Endothelial cell of umbilical vein (primary cell): ENCODE data around the gene PILRA. TPM values are rescaled to one million over a fixed set of nuclear protein-coding genes. Genes with fewer than 3 reads are reported as not detected.

Experiments
- BruUV-seq: library from RNA; stranded (reverse); fragments of 400-500 nt; replicated peaks from 2 replicates; lab custom pipeline; 2021; lab: Mats Ljungman, UMichigan
- CTCF ChIA-PET: fragments of 300-600, 350-600 bp; sonication (Branson Sonifier 250); formaldehyde crosslinking; loops from one replicate; lab custom pipeline; 2021; ENCODE audit warnings: antibody characterized with exemption, inconsistent platforms; lab: Charles Lee
- POLR2A ChIA-PET: fragments of 300-600, 350-600 bp; sonication (Branson Sonifier 250); formaldehyde crosslinking; loops from one replicate; lab custom pipeline; 2021; ENCODE audit warnings: antibody characterized with exemption, inconsistent platforms; lab: Charles Lee
- DNase-seq: peaks from one replicate; pipeline ENCODE4 v3.0.0-alpha.2; 2011; ENCODE audit warnings: low read depth, low spot score
- FAIRE-seq: peaks from 2 replicates; lab custom pipeline; 2011; peaks lifted over from hg19 to GRCh38; lab: Jason Lieb, UNC
- H2AFZ ChIP-seq: 2 replicates; pipeline ENCODE4 v1.6.0; 2012; ENCODE audit warnings: low read depth, low read length, control low read depth, inconsistent platforms
- H3K27ac ChIP-seq: 2 replicates; pipeline ENCODE4 v1.5.1; 2011; ENCODE audit warnings: low read depth, mild to moderate bottlenecking, control low read depth, low read length, moderate library complexity; ENCODE audit not compliant: insufficient read depth
- H3K27me3 ChIP-seq, 2 experiments: 2 replicates each; pipeline versions ENCODE4 v1.6.0 to v1.6.1; 2011; ENCODE audit warnings: low read length in 2 of 2, mixed read lengths in 1 of 2; ENCODE audit not compliant: control insufficient read depth in 2 of 2, insufficient read depth in 2 of 2
- H3K36me3 ChIP-seq, 2 experiments: 2 replicates in 1 of 2; 3 replicates in 1 of 2; pipeline ENCODE4 v1.5.1; 2011; ENCODE audit warnings: low read length in 2 of 2, mild to moderate bottlenecking in 1 of 2, moderate library complexity in 1 of 2; ENCODE audit not compliant: control insufficient read depth in 2 of 2, insufficient read depth in 2 of 2; ENCODE audit errors: extremely low read depth in 1 of 2
- H3K4me1 ChIP-seq: 3 replicates; pipeline ENCODE4 v1.5.1; 2011; ENCODE audit warnings: mild to moderate bottlenecking, low read length; ENCODE audit not compliant: control insufficient read depth, insufficient read depth; ENCODE audit errors: extremely low read depth
- H3K4me2 ChIP-seq: 2 replicates; pipeline ENCODE4 v1.6.1; 2011; ENCODE audit warnings: low read length, control low read depth, mixed read lengths; ENCODE audit not compliant: insufficient read depth
- H3K4me3 ChIP-seq, 3 experiments: fragments of 200-600 bp in 1 of 3; sonication (generic), shearing (Covaris generic) in 1 of 3; replicated peaks in 1 of 3; 2 replicates each; pipeline ENCODE4 v1.5.1; 2011 to 2016; ENCODE audit warnings: control low read depth in 3 of 3, low read length in 3 of 3, mild to moderate bottlenecking in 2 of 3, inconsistent platforms in 1 of 3, low read depth in 1 of 3, moderate library complexity in 1 of 3; ENCODE audit not compliant: insufficient read depth in 1 of 3
- H3K79me2 ChIP-seq: 2 replicates; pipeline ENCODE4 v1.6.0; 2012; ENCODE audit warnings: low read length, inconsistent platforms; ENCODE audit not compliant: control insufficient read depth, insufficient read depth
- H3K9ac ChIP-seq: replicated peaks from 2 replicates; pipeline ENCODE3; 2011; ENCODE audit warnings: low read length, control low read depth; ENCODE audit not compliant: insufficient read depth; ENCODE audit errors: extremely low read depth
- H3K9me1 ChIP-seq: replicated peaks from 3 replicates; pipeline ENCODE4 v1.6.0; 2011; ENCODE audit warnings: mild to moderate bottlenecking, low read length; ENCODE audit not compliant: control insufficient read depth, insufficient read depth; ENCODE audit errors: extremely low read depth
- H3K9me3 ChIP-seq: replicated peaks from 2 replicates; pipeline ENCODE4 v1.5.1; 2012; ENCODE audit warnings: low read length, inconsistent platforms; ENCODE audit not compliant: control insufficient read depth, insufficient read depth
- H4K20me1 ChIP-seq: replicated peaks from 2 replicates; pipeline ENCODE3; 2011; ENCODE audit warnings: mild to moderate bottlenecking, low read length; ENCODE audit not compliant: control insufficient read depth, insufficient read depth; ENCODE audit errors: extremely low read depth
- CTCF ChIP-seq, 2 donors: IDR thresholded peaks; 1 replicate in 1 of 2; 2 replicates in 1 of 2; pipeline ENCODE4 v1.5.1; 2011; ENCODE audit warnings: low read length in 2 of 2, mild to moderate bottlenecking in 2 of 2, moderate library complexity in 2 of 2, control low read depth in 1 of 2, inconsistent platforms in 1 of 2, low read depth in 1 of 2; ENCODE audit not compliant: insufficient read depth in 1 of 2; ENCODE audit errors: extremely low read depth in 1 of 2
- EZH2 ChIP-seq: IDR thresholded peaks from 2 replicates; pipeline ENCODE4 v1.6.1; 2012; ENCODE audit warnings: borderline replicate concordance, low read depth, mild to moderate bottlenecking, moderate library complexity, low read length, inconsistent platforms; ENCODE audit not compliant: severe bottlenecking
- FOS ChIP-seq: IDR thresholded peaks from 2 replicates; pipeline ENCODE4 v1.6.1; 2011; ENCODE audit warnings: mild to moderate bottlenecking, low read length, moderate library complexity, borderline replicate concordance; ENCODE audit not compliant: insufficient read depth
- GATA2 ChIP-seq: IDR thresholded peaks from 2 replicates; pipeline ENCODE4 v1.7.0; 2011; ENCODE audit warnings: low read depth, mild to moderate bottlenecking, moderate library complexity, mixed read lengths, low read length; ENCODE audit not compliant: insufficient read length, insufficient read depth
- JUN ChIP-seq: IDR thresholded peaks from 2 replicates; pipeline ENCODE4 v1.6.1; 2011; ENCODE audit warnings: borderline replicate concordance, low read depth; ENCODE audit not compliant: insufficient read length, insufficient read depth
- MAX ChIP-seq: IDR thresholded peaks from 2 replicates; pipeline ENCODE4 v1.6.1; 2011; ENCODE audit not compliant: insufficient read depth, insufficient read length
- MYC ChIP-seq: IDR thresholded peaks from one replicate; pipeline ENCODE4 v1.6.1; 2011; ENCODE audit warnings: mild to moderate bottlenecking, low read depth, low read length
- POLR2A ChIP-seq: IDR thresholded peaks from 2 replicates; pipeline ENCODE4 v1.6.1; 2012; ENCODE audit warnings: low read depth, mild to moderate bottlenecking, control low read depth, low read length
- POLR2AphosphoS5 ChIP-seq: IDR thresholded peaks from 2 replicates; pipeline ENCODE4 v1.6.1; 2012; ENCODE audit warnings: low read depth, mild to moderate bottlenecking, control low read depth, low read length, moderate library complexity; ENCODE audit not compliant: insufficient read depth
- dilution Hi-C: fragments of 300-500 bp; cut with MboI; formaldehyde crosslinking; loops from one replicate; pipeline ENCODE4 v1.15.0; 2019; ENCODE audit warnings: low sequenced_read_pairs; ENCODE audit not compliant: extremely low pct_ligation_motif_present
- intact Hi-C: fragments of 100-400 bp; cut with micrococcal nuclease; formaldehyde crosslinking; loops from one replicate; pipeline ENCODE4 v1.10.0; 2022
- polyA plus RNA-seq, 4 experiments: library from polyadenylated mRNA; depleted of rRNA in 3 of 4; stranded (reverse) in 3 of 4; unstranded in 1 of 4; fragments of >200 nt; gene quantifications; 2 replicates each; pipeline versions ENCODE4 v1.2.1 to v1.2.3, GENCODE V29; 2011 to 2012; ENCODE audit warnings: missing spikeins in 1 of 4
- total RNA-seq: library from RNA; stranded (reverse); gene quantifications from 2 replicates; pipeline ENCODE4 v1.2.3, GENCODE V29; 2021

The PILRA gene
- total and polyA plus RNA-seq, 2 donors (not counting 3 experiments of a cell fraction or from before 2014, with no cell fraction given): 0.61 to 1.3 TPM

- H3K9ac ChIP-seq: no peak overlapping the region
- no peaks in the 10 kb centered on the region for H3K36me3 ChIP-seq
- ChIA-PET POLR2A (interaction anchor here (0.5 to 1.3 kb wide), 2 partner anchors 22 to 28 kb away, joined by 4 to 5 read pairs; partner anchors contain the start of gene ZCWPW1), CTCF (interaction anchor here (1.2 to 2.5 kb wide), 16 partner anchors 9 to 278 kb away, joined by 3 to 22 read pairs (median 10); partner anchors contain the start of gene FBXO24)
- no peak overlapping the region for H3K4me3 ChIP-seq
- no peaks in the 10 kb centered on the region for H3K79me2 ChIP-seq
- no peaks in the 10 kb centered on the region for H4K20me1 ChIP-seq
- no peaks in the 10 kb centered on the region for H3K9me3 ChIP-seq
- intact Hi-C loops: loop anchor here (5.0 kb wide), 1 partner anchor 49 kb away; the partner anchor contains the start of gene PILRB
- H2AFZ ChIP-seq: no peak overlapping the region
- H3K4me2 ChIP-seq: no peak overlapping the region
- DNase-seq (no peak), FAIRE-seq (no peak)
- no peak for TF ChIP-seq POLR2A
- no peak for TF ChIP-seq JUN
- no peak for TF ChIP-seq EZH2
- TF ChIP-seq CTCF (IDR thresholded peaks at IDR 0.05; ENCODE audit: extremely low read depth in 1 of 2, insufficient read depth in 1 of 2, low read depth in 1 of 2, low read length in 2 of 2): no peak
- TF ChIP-seq GATA2: no peak
- no peak for TF ChIP-seq MYC
- no peak for TF ChIP-seq FOS
- TF ChIP-seq MAX: no peak
- no peak for TF ChIP-seq POLR2AphosphoS5
- no TSS peak for BruUV-seq
- dilution Hi-C loops: no loop called here
- H3K27ac ChIP-seq: no peak overlapping the region
- no peaks in the 10 kb centered on the region for H3K4me1 ChIP-seq
- no peaks in the 10 kb centered on the region for H3K9me1 ChIP-seq
- peaks cover 19 to 40% of the 10 kb centered on the region in 2 experiments for H3K27me3 ChIP-seq
These were observed 33.5 kb downstream of the PILRA start for GRCh38 chr7:100406767-100407166.
